OCI-LY7 (cell line): ENCODE measurements around the gene KAT2A.

Experiments
- EZH2phosphoT487 ChIP-seq: fragments of 200-600 bp; sonication (generic); IDR thresholded peaks from 2 replicates; pipeline ENCODE4 v1.6.1; 2018; ENCODE audit warnings: low read depth, borderline replicate concordance, mild to moderate bottlenecking, mixed run types, antibody characterized with exemption, low read length, moderate library complexity, mixed read lengths
- TF ChIP-seq, protein P1 (sequence below): fragments of 200-600 bp; sonication (generic); conservative IDR thresholded peaks from 2 replicates; pipeline ENCODE4 v1.5.1; 2014; ENCODE audit warnings: mild to moderate bottlenecking, antibody characterized with exemption, low read length, moderate library complexity, mixed read lengths

DNA sequence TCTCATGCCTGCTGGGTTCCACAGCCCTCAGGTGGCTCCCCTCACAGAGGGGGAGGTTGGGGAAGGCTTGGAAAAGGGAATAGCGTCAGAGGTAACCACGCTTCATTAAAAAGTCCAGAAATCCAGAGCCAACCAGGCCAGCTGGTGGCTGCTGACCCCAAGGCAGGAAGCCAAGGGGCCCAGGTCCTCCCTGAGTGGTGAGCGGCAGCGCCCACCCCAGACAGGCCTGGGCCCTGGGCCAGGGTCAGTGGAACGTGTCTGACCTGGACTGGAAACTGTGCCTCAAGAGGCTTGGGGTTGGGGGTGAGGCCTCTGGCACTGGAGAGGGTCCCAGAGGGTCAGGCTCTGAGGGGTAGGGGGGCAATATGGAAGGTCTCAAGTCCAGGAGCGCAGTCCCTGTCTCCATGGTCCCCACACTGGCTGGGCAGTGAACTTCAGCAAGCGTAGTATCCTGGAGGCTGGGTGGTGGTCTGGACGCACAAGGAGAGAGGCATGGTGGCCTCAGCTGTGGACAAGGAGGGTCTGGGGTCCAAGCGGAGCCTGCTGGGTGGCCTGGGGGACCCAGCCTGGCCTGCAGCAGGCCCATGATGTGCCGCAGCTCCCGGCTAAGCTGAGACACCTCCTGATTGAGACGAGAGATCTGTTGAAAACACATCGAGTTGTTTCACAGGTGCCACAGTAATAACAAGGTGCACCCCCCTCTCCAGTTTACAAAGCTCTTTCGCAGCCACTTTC lies 38.8 kb upstream of the KAT2A start:
- TF ChIP-seq, protein P1, sequence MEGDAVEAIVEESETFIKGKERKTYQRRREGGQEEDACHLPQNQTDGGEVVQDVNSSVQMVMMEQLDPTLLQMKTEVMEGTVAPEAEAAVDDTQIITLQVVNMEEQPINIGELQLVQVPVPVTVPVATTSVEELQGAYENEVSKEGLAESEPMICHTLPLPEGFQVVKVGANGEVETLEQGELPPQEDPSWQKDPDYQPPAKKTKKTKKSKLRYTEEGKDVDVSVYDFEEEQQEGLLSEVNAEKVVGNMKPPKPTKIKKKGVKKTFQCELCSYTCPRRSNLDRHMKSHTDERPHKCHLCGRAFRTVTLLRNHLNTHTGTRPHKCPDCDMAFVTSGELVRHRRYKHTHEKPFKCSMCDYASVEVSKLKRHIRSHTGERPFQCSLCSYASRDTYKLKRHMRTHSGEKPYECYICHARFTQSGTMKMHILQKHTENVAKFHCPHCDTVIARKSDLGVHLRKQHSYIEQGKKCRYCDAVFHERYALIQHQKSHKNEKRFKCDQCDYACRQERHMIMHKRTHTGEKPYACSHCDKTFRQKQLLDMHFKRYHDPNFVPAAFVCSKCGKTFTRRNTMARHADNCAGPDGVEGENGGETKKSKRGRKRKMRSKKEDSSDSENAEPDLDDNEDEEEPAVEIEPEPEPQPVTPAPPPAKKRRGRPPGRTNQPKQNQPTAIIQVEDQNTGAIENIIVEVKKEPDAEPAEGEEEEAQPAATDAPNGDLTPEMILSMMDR: no peak
- no peak for TF ChIP-seq EZH2phosphoT487
